Measurements from ENCODE around the gene RBPJ.

DNA sequence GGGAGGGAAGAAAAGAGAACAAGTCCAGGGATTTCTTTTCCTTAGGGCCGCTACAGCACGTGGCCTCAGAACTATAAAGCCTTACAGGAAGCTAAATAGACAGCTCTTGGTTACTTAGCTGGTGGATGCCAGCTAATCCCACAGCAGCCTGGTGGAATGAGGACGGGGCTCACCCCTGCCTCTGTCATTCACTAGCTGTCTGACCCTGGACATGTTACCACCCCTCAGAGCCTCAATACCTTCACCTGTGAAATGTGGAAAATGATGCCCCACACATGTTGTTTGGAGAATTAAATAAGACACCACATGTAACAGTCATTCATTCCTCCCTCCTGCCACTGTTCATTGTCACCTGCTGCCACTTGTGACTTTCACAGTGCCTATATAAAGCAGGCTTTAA lies 153.7 kb downstream of the RBPJ start:
- TF ChIP-seq POLR2AphosphoS5 (IDR thresholded peaks at IDR 0.05; ENCODE audit: low read depth, low read length): no peak
- TF ChIP-seq, protein P1, sequence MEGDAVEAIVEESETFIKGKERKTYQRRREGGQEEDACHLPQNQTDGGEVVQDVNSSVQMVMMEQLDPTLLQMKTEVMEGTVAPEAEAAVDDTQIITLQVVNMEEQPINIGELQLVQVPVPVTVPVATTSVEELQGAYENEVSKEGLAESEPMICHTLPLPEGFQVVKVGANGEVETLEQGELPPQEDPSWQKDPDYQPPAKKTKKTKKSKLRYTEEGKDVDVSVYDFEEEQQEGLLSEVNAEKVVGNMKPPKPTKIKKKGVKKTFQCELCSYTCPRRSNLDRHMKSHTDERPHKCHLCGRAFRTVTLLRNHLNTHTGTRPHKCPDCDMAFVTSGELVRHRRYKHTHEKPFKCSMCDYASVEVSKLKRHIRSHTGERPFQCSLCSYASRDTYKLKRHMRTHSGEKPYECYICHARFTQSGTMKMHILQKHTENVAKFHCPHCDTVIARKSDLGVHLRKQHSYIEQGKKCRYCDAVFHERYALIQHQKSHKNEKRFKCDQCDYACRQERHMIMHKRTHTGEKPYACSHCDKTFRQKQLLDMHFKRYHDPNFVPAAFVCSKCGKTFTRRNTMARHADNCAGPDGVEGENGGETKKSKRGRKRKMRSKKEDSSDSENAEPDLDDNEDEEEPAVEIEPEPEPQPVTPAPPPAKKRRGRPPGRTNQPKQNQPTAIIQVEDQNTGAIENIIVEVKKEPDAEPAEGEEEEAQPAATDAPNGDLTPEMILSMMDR (IDR thresholded peaks at IDR 0.05): no peak
- TF ChIP-seq, protein P2, sequence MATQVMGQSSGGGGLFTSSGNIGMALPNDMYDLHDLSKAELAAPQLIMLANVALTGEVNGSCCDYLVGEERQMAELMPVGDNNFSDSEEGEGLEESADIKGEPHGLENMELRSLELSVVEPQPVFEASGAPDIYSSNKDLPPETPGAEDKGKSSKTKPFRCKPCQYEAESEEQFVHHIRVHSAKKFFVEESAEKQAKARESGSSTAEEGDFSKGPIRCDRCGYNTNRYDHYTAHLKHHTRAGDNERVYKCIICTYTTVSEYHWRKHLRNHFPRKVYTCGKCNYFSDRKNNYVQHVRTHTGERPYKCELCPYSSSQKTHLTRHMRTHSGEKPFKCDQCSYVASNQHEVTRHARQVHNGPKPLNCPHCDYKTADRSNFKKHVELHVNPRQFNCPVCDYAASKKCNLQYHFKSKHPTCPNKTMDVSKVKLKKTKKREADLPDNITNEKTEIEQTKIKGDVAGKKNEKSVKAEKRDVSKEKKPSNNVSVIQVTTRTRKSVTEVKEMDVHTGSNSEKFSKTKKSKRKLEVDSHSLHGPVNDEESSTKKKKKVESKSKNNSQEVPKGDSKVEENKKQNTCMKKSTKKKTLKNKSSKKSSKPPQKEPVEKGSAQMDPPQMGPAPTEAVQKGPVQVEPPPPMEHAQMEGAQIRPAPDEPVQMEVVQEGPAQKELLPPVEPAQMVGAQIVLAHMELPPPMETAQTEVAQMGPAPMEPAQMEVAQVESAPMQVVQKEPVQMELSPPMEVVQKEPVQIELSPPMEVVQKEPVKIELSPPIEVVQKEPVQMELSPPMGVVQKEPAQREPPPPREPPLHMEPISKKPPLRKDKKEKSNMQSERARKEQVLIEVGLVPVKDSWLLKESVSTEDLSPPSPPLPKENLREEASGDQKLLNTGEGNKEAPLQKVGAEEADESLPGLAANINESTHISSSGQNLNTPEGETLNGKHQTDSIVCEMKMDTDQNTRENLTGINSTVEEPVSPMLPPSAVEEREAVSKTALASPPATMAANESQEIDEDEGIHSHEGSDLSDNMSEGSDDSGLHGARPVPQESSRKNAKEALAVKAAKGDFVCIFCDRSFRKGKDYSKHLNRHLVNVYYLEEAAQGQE (IDR thresholded peaks at IDR 0.05; ENCODE audit: insufficient read depth in 1 of 2, low read depth in 2 of 2, low read length in 1 of 2): no peak

All from Panc1 (cell line).